22Rv1 (cell line): ENCODE data around the gene NNMT.

Experiments
- CTCF ChIP-seq: fragments of 450-650 bp; IDR thresholded peaks from 2 replicates; pipeline ENCODE4 v1.5.1; 2017; ENCODE audit warnings: mild to moderate bottlenecking
- ZFX ChIP-seq: fragments of 450-650 bp; IDR thresholded peaks from 2 replicates; pipeline ENCODE4 v1.6.1; 2017; ENCODE audit warnings: antibody characterized with exemption, borderline replicate concordance

- TF ChIP-seq CTCF: no peak
- no peak for TF ChIP-seq ZFX
These were observed 49.0 kb upstream of the NNMT start for GRCh38 chr11:114247070-114247789.
